A204.1 (cell line): ENCODE data around the gene KLK3.
"Not testable (repeated sequence)": the region's sequence is repeated elsewhere in the genome, so short reads cannot be mapped to it uniquely, and the experiment has no call there.

Experiments
- FAIRE-seq: peaks from 2 replicates; lab custom pipeline; 2012; peaks lifted over from hg19 to GRCh38; lab: Jason Lieb, UNC

The KLK3 gene

DNA sequence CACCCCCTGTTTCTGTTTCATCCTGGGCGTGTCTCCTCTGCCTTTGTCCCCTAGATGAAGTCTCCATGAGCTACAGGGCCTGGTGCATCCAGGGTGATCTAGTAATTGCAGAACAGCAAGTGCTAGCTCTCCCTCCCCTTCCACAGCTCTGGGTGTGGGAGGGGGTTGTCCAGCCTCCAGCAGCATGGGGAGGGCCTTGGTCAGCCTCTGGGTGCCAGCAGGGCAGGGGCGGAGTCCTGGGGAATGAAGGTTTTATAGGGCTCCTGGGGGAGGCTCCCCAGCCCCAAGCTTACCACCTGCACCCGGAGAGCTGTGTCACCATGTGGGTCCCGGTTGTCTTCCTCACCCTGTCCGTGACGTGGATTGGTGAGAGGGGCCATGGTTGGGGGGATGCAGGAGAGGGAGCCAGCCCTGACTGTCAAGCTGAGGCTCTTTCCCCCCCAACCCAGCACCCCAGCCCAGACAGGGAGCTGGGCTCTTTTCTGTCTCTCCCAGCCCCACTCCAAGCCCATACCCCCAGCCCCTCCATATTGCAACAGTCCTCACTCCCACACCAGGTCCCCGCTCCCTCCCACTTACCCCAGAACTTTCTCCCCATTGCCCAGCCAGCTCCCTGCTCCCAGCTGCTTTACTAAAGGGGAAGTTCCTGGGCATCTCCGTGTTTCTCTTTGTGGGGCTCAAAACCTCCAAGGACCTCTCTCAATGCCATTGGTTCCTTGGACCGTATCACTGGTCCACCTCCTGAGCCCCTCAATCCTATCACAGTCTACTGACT lies at the start of gene KLK3:
Gene KLK3, plus strand, starts transcription at position 280 of the 775 bp plus-strand sequence. Its CDS starts 41 bp downstream, at position 321.
- no peak for FAIRE-seq

DNA sequence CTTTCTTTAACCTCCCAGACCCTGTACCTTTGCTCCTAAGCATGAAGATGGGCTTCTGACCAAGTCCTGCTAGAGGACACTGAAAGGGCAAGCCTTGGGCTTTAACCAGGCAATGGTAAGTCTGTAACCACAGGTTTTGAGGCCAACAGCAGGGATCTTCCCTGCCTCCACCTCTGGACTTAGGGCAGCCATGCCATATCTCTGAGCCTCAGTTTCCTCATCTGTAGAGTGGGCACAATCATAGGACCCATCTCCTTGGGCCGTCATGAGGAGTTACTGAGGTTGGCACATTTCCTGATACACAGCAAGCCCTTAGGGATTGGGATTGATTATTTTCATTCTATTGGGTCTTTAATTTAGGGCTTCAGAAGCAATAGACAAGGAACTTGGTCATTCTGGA lies 45.9 kb upstream of the KLK3 start:
- FAIRE-seq = no peak

DNA sequence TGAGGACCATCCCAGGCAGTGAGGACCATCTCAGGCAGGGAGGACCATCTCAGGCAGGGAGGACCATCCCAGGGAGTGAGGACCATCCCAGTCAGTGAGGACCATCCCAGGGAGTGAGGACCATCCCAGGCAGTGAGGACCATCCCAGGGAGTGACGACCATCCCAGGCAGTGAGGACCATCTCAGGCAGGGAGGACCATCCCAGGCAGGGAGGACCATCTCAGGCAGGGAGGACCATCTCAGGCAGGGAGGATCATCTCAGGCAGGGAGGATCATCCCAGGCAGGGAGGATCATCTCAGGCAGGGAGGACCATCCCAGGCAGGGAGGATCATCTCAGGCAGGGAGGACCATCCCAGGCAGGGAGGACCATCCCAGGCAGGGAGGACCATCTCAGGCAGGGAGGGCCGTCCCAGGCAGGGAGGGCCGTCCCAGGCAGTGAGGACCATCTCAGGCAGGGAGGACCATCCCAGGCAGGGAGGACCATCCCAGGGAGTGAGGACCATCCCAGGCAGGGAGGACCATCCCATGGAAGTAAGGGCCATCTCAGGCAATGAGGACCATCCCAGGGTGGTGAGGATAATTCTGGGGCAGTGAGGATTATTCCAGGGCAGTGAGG lies 43.0 kb upstream of the KLK3 start:
- FAIRE-seq = not testable (repeated sequence)

DNA sequence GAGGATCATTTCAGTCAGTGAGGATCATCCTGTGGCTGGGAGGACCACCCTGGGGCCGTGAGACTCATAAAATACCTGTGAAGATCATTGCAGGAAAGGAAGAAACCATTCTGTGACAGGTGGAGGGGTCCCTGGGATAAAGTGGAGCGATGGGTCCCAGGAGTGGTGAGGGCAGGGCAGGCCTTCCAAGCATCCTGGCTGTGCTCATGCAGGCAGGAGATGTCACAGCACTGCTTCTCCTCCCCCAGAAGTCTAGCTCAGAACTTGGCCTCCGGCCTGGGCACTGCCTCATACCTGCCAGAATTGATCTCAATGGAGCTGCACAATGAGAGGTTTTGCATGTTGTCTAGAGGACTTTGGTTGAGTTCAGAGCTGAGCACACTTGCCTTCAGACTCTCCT lies 42.2 kb upstream of the KLK3 start:
- no peak for FAIRE-seq

DNA sequence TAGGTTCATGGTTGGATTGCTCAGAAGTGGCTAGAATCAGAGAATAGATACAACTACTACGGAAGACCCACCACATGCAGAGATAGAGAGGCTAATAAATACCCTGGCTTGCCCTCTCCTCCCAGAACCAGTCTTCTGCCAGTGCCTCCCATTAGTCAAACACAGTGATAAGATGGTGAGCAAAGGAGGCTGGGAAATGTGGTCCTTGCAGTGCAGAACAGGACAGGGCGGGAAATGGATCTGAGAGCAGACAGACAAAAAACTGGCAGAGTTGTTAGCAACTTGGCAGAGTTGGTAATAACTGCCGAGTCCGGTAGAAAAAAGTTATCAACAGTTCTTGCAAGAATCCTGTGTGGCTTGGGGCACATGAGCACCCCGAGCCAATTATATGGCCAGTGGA lies 39.8 kb upstream of the KLK3 start:
- FAIRE-seq = no peak

DNA sequence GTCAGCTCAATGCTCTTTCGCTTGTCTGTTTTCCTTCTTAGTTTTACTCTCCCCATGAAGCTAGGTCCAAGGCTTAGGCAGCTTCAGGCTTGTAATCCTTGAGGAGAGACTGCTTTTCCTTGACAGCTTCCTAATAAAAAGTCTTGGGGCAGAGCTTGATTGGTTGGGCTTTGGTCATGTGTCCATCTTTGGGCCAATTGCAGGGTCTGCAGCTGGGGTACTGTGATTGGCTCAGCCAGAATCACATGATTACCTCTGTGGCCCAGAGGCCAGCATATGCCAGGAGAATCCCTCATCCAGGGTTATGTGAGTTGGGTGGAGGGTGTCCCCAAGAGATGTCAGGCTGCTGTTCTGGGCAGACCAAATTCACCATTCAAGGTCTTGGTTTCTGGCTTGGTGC lies 39.3 kb upstream of the KLK3 start:
- no peak for FAIRE-seq

DNA sequence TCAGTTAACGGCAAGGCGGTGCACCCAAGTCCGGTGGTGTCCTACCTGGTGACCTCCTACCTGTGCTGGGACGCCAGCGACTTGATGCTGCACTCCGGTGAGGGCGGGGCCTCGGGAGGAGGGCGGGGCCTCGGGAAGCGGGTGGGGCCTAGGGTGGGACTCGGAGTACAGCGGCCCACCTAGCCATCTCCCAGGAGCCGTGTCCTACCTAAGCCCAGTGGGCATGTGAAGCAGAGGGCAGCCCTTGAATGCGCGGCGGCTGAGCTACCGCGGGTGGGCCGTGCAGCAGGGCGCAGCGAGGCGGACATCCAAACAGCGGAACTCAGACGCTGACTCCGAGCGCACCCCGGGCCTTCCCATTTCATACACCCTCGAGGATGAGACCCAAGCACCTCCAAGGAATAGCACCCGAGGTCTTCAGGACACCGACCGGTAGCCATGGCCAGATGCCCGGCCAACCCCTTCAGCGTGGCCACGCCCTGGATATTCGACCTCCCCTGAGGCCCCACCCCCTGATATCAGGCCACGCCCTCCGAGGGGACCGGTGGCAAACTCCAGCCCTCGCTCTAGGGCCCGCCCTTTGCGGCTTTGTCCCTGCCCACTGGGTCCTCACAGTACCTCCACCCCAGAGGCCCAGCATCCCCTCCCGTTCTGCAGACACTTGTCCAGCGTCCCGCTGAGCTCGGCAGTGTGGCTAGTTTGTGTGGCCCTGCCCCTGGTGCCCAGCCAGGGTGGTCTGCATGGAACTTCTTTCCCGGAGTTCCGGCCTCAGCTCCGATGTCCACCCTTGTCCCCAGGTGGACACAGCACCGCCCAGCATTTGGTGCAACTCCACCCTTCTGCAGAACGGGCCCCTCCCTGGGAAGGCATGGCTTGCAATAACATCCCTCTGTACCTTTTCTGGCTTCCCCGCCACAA lies 36.5 kb upstream of the KLK3 start:
- no peak for FAIRE-seq

DNA sequence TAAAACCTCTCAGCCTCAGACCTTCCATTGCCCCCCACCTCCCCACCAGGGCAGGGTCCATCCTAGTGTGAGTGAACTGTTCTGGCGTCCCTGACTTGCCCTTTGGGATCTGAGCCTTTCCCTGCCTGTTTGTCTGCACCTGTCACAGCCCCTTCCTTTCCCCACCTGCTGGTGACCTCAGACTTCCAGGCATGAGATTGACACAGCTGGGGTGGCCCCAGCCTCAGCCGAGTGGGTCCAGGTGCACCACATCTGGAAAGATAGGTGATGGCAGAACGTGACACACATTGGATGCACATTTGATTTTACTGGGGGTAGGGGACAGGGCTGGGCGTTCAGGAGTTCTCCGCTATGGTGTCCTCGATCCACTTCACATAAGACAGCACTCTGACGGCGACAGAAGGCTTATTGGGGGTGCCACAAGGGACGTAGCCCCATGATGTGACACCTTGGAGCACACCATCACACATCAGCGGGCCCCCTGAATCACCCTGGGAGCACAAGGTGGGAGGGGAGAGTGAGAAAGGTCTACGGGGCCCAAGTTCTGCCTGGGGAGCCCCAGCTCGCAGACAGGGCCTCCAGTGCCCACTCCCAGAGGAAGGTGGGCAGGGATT lies 35.7 kb upstream of the KLK3 start:
- FAIRE-seq = no peak

DNA sequence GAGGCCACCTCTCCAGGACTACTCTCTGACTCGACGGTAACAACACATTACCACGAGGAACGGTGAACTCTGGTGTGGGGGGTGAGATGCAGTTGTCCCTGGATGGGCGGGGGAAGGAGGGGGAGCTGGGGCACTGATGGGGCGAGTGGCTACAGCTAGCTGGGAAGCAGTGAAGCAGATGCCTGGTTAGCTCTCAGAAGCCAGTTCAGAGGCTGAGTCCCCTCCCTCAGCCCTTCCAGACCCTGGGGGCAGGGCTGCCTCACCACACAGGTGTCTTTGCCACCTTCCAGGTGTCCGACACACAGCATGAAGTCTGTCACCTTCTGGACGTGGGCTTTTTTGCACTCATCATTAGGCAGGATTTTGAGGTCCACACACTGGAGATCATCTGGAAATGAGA lies 35.1 kb upstream of the KLK3 start:
- FAIRE-seq = no peak

DNA sequence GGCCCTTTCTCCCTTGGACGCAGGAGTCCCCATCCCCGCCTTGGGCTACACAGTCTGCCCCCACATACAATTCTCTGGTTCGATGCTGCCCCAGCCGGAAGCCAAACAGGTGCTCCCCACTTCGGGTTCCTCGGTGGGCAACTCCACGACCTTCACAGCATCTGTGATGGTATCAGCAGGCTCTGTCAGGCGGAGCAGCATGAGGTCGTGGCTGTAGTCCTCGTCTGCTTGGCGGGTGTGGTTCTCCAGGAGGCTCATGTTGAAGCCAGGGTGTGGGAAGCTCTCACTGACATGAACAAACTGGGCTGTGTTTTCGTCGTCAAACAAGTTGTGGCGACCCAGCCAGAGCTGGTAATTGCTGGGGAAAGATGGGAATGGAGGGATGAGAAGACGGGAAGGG lies 34.6 kb upstream of the KLK3 start:
- FAIRE-seq = no peak

DNA sequence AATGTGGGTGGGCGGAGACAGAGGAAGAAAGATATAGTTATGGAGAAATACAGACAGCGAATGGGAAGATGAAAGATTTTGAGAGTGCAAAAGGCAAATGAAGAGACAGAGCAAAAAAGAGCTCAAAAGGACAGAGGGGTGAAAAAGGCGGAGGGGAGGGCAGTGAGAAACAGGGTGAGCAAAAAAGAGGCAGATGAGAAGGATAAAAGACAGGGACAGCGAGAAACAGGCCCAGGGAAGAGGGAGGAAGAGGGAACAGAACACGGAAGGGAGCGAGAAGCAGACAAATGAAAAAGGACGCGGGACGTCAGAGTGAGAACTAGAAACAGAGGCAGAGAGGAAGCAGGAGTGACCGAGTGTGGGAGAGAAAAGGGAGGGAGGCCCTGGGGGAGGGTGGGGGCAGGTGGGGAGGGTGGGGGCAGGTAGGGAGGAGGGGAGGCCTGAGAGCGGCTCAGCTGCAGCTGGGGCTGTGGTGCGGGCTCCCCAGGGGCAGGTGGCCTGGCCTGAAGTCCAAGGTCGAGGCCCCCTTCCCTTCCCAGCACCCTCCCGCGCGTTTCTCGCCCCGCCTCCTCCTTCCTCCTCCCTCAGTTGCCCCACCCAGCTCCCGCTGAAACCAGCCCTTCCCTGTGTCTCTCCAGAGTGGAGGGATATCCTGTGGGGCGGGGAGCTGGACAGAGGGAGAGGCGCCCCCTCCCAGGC lies 34.0 kb upstream of the KLK3 start:
- FAIRE-seq = no peak

DNA sequence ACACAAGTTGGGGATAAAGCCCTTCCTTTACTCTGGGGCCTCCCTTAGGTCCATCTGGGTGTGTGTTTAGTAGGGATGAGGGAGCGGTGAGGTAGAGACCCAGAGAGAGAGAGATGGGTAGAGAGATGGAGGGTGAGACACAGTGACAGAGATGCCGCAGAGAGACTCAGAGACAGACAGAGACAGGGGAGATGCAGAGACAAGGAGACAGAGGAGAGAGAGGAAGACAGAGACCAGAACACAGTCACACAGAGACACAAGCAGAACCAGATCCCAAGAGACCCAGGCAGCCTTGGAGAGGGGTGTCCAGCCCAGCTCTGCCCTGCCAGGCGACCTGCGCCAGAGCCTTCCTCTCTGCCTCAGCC lies 33.5 kb upstream of the KLK3 start:
- FAIRE-seq = no peak

DNA sequence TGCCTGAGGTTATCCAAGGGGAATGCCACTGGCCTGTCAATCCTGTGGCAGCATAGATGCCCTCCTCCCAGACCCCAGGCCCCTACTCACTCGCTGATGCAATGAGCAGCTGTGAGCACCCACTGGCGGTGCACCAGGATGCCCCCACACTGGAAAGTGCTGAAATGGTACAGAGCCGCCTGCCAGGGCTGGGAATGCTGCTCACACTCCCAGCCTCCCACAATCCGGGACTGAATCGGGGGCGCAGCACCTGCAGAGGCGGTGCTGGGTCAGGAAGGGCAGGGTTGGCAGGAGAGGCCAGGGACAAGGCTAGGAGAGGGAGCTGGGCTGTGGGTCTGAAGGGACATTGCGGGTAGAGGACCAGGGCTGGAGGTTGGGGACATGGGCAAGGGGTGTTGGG lies 33.1 kb upstream of the KLK3 start:
- FAIRE-seq = no peak

DNA sequence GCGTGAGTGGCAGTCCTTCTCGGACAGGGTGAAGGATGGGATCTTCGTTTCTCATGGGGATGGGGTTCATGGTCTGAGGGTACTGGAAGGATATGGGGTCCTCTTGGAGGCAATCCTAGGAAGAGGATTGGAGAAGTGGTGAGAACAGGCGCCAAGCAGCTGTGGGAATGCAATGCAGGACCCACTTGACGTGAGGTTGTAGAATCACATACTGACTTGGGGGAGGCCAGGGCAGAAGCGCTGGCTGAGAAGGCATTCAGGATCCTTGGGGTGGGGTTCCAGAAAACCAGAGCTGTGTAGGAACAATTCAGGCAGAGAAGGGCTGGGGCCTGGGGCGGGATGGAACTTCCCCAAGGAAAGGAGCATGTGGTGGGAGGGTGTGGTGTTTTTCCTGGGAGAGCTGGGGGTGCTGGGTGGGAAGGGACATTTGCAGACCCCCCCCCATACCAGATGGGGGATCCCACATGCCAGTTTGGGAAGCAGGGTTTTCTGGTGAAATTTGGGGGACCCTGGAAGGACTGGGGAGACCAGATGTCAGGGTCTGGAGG lies 32.0 kb upstream of the KLK3 start:
- no peak for FAIRE-seq

DNA sequence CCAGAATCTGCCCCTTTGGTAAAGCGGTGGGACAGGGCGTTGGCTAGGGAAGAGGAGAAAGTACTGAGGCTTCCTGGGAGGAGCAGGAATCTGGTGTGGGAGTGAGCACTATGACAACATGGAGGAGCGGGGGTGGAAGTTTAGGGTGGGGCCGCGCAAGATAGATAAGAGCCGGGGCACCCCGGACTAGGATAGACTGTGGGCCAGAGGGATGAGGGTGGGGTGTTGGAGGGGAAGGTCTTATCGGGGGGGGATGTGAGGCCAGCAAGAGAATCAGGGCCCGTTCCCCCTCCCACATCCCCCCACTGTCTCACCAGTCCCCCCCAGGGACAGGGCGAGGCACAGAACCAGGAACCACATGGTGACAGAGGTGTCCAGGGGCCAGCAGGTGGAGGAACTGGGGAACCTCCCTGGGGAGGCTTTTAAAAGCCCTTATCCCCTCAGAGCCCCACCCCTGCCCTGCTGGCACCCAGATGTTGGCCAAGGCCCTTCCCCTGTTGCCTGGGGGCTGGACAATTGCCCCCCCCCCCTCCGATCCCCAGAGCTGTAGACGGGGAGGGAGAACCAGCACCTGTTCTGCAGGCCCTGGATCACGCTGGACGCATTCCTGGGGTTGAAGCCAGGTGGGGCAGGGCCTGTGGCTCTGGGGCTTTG lies 31.2 kb upstream of the KLK3 start, which contains the start of gene KLK1:
Gene KLK1, minus strand, starts transcription at position 399 of the 654 bp plus-strand sequence. Its CDS starts 39 bp downstream, at position 360.
- FAIRE-seq = no peak

DNA sequence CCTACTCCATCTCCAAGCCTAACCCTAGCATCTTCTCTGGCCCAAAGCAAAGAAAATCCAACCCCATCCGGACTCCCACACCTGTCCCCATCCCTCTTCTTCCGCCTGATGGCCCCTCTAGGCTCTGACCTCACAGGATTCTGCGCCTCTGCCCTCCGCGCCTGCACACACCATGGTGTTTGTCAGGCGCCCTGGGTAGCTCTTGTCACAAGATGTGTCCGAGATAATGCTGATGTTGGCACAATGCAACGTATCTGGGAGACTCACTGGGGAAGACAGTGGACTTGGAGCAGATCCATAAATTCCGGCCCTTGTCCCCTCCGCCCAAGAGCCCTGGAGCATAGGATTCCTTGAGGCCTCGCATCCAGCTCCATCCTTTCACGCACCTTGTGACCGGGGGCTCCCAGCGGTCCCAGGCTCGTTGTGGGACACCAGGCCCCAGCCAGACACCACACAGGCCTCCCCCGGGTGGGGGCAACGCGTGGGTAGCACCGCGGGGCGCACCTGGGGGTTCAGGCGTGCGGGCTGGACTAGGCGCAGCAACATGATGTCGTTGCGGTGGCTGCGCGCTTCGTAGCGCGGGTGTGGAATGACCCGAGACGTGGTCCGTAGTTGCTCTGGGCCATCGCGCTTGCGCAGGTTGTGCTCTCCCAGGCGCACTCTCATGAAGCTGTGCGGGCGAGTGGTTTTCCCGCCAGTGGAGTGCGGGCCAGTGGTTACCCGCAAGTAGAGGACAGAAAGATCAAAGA lies 28.0 kb upstream of the KLK3 start:
- no peak for FAIRE-seq

DNA sequence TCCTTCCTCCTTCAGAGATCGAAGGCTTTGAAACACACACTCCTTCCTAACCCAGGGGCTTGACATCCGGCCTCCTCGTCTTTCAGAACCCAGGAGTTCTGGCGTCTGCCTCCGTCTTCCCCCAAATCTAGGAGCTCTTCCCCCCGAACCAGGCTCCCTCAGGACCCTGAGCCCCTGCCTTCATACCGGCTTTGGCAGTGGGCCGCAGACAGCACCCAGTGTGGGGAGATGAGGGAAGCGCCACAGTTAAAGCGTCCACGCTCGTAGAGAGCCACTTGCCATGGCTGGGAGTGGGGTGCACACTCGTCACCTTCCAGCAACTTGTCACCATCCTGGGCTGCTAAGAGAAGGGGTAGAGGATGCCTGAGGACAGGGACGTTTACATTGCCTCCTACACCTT lies 27.2 kb upstream of the KLK3 start:
- FAIRE-seq = no peak

DNA sequence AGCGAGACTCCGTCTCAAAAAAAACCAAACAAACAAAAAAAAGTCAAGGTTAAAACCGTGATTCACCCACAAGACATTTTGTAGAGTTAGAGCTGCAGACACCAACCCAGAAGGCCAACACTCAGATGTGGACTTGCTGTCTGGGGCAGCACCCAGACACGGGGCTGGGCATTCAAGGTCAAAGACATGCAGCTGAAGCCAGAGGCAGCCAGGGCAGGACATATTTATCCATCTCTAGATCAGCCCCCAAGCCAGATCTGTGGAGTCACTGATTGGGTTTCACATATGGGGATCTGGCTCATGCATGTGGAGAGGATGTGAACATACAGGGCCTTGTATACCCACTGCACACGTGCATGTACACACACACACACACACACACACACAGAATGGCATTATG lies 24.9 kb upstream of the KLK3 start:
- no peak for FAIRE-seq

DNA sequence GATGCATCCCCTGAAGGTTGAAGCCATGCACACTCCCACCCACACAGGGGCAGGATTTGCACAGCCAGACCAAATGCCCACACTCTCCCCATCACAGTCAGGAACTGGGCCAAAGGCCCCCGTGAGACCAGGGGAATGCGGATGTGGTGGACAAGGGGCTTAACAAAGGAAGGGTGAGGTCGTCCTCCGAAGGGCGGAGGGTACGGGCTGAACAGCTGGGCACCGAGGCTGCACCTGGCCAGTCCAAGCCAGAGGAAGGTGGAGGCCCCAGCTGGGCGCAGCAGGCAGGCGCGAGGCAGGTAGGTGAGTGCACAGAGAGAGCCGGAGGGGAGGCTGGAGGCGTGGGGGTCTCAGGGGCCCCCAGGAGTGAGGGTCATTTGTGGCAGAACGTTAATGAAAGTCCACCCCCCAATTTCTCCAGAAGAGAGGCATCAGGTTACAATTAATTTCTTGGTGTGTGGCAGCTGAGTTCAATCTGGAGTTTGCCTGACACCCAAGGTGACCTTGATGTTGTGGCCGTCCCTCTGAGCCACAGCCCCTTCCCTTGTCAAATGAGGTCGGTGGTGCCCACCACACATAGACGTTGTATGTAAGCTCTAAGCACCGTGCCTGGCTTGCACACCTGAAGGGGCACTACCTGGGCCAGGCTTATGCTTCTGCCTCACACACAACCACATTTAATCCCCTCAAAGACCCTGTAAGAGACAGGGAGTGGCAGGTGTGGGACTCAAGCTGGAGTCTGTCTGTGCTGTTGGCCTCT lies 24.3 kb upstream of the KLK3 start:
- FAIRE-seq = no peak

DNA sequence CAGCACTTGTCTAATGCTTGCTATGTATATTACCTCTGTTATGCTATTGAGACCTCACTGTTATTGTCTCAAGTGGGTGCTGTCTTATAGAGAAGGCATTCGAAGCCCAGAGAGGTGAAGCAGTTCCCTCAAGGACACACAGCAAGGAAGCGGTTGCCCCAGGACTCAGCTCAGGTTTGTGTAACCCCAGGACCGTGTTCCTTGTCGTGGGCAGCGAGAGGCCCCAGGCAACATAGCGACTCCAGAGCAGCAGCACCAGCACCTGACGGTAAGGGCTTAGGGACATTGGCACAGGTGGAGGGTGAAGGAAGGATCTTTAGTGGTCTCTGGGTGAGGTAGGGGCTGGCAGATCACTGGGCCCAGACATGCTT lies 23.7 kb upstream of the KLK3 start:
- no peak for FAIRE-seq
